Dermis lymphatic vessel endothelial cell (primary cell): ENCODE results near the gene GINS1. TPM values are rescaled to one million over a fixed set of nuclear protein-coding genes. Genes with fewer than 3 reads are reported as not detected.

Source experiments
- total RNA-seq: library from RNA; depleted of rRNA; stranded (reverse); fragments of >200 nt; gene quantifications from 2 replicates; pipeline ENCODE4 v1.2.1, GENCODE V29; 2014

The GINS1 gene
- total RNA-seq = 3.6 and 3.8 TPM in 2 replicates

GRCh38 chr20:25407311-25408169 lies at the start of gene GINS1:
GINS1 (plus strand) TSS chr20:25407673; CDS start chr20:25407821, 148 bp downstream.

GRCh38 chr20:25390538-25391528 lies 16.6 kb upstream of the GINS1 start, which contains the start of gene ABHD12:
ABHD12 (minus strand) TSS chr20:25390835; CDS start chr20:25390703, 132 bp downstream.

Other genes starting within 250 kb of the GINS1 start
- gene ENTPD6, start 212.0 kb upstream of the GINS1 start, total RNA-seq = 33.9 and 35.0 TPM in 2 replicates
- 72.1 and 72.4 TPM in 2 replicates for gene PYGB, start 159.6 kb upstream of the GINS1 start, total RNA-seq
- 22.4 and 29.4 TPM in 2 replicates for gene ABHD12, start 16.8 kb upstream of the GINS1 start, total RNA-seq
- 23.1 and 29.6 TPM in 2 replicates for gene NINL, start 177.9 kb downstream of the GINS1 start, total RNA-seq
- gene NANP, start 216.3 kb downstream of the GINS1 start, total RNA-seq = 8.5 and 9.5 TPM in 2 replicates